Mesenchymal stem cell (in vitro differentiated cells and primary cell): ENCODE data around the gene SERPINB4.

Source experiments
- DNase-seq: peaks from one replicate; pipeline ENCODE4 v3.0.0-alpha.2; 2013
- H2AFZ ChIP-seq: one replicate; pipeline ENCODE4 v1.6.1; 2013; ENCODE audit warnings: low read depth, mild to moderate bottlenecking, control low read depth, inconsistent platforms, low read length, moderate library complexity
- H2AK5ac ChIP-seq: 2 replicates; pipeline ENCODE4 v1.6.1; 2013; ENCODE audit warnings: low read length, moderate library complexity, mild to moderate bottlenecking, inconsistent platforms; ENCODE audit not compliant: severe bottlenecking
- H2BK120ac ChIP-seq: one replicate; pipeline ENCODE4 v1.6.1; 2013; ENCODE audit warnings: low read depth, mild to moderate bottlenecking, inconsistent platforms, low read length, moderate library complexity
- H2BK12ac ChIP-seq, 2 experiments: one replicate each; pipeline ENCODE4 v1.6.1; 2013; ENCODE audit warnings: inconsistent platforms in 2 of 2, low read length in 2 of 2, mild to moderate bottlenecking in 2 of 2, moderate library complexity in 2 of 2, control low read depth in 1 of 2
- H2BK15ac ChIP-seq: one replicate; pipeline ENCODE4 v1.6.1; 2013; ENCODE audit warnings: mild to moderate bottlenecking, low read depth, inconsistent platforms; ENCODE audit not compliant: poor library complexity, severe bottlenecking
- H2BK5ac ChIP-seq: 2 replicates; pipeline ENCODE4 v1.6.1; 2013; ENCODE audit warnings: low read depth, mild to moderate bottlenecking, low read length, control low read depth, inconsistent platforms; ENCODE audit not compliant: poor library complexity, severe bottlenecking
- H3K14ac ChIP-seq, 2 experiments: one replicate each; pipeline ENCODE4 v1.6.1; 2013; ENCODE audit warnings: inconsistent platforms in 2 of 2, low read length in 2 of 2, control low read depth in 1 of 2, mild to moderate bottlenecking in 1 of 2, moderate library complexity in 1 of 2
- H3K18ac ChIP-seq, 2 experiments: one replicate each; pipeline ENCODE4 v1.6.1; 2013; ENCODE audit warnings: inconsistent platforms in 2 of 2, low read length in 2 of 2, control low read depth in 1 of 2, low read depth in 1 of 2, mild to moderate bottlenecking in 1 of 2
- H3K23ac ChIP-seq, 2 experiments: one replicate each; pipeline ENCODE4 v1.6.1; 2013; ENCODE audit warnings: inconsistent platforms in 2 of 2, low read length in 2 of 2, mild to moderate bottlenecking in 2 of 2, moderate library complexity in 2 of 2, control low read depth in 1 of 2
- H3K27ac ChIP-seq: 2 replicates; pipeline ENCODE4 v1.5.1; 2013; ENCODE audit warnings: mild to moderate bottlenecking, moderate library complexity, low read length, control low read depth, inconsistent platforms; ENCODE audit not compliant: poor library complexity, severe bottlenecking
- H3K27me3 ChIP-seq, 2 experiments: 2 replicates each; pipeline versions ENCODE4 v1.6.1 to v1.7.0; 2013; ENCODE audit warnings: low read length in 2 of 2, mild to moderate bottlenecking in 2 of 2, moderate library complexity in 2 of 2, control low read depth in 1 of 2, inconsistent platforms in 1 of 2; ENCODE audit not compliant: control insufficient read depth in 1 of 2, insufficient read depth in 1 of 2
- H3K36me3 ChIP-seq, 2 experiments: 2 replicates each; pipeline versions ENCODE4 v1.6.1 to v1.7.0; 2013; ENCODE audit warnings: low read length in 2 of 2, control low read depth in 1 of 2, inconsistent platforms in 1 of 2, low read depth in 1 of 2, mild to moderate bottlenecking in 1 of 2; ENCODE audit not compliant: insufficient read depth in 2 of 2, control insufficient read depth in 1 of 2
- H3K4ac ChIP-seq, 2 experiments: one replicate each; pipeline ENCODE4 v1.6.1; 2013; ENCODE audit warnings: inconsistent platforms in 2 of 2, low read length in 2 of 2, mild to moderate bottlenecking in 2 of 2, moderate library complexity in 2 of 2, control low read depth in 1 of 2, low read depth in 1 of 2
- H3K4me1 ChIP-seq: 2 replicates; pipeline ENCODE4 v1.6.1; 2013; ENCODE audit warnings: low read depth, low read length, control low read depth; ENCODE audit not compliant: control insufficient read depth, insufficient read depth
- H3K4me2 ChIP-seq: 2 replicates; pipeline ENCODE4 v1.6.1; 2013; ENCODE audit warnings: low read length, mild to moderate bottlenecking, inconsistent platforms; ENCODE audit not compliant: poor library complexity, severe bottlenecking
- H3K4me3 ChIP-seq, 2 experiments: 2 replicates each; pipeline versions ENCODE4 v1.5.1 to v1.7.0; 2013; ENCODE audit warnings: low read length in 2 of 2, mild to moderate bottlenecking in 2 of 2, control low read depth in 1 of 2, low read depth in 1 of 2; ENCODE audit not compliant: insufficient read depth in 1 of 2
- H3K79me1 ChIP-seq: replicated peaks from 2 replicates; pipeline ENCODE4 v1.6.1; 2013; ENCODE audit warnings: mild to moderate bottlenecking, control low read depth, low read length, inconsistent platforms; ENCODE audit not compliant: poor library complexity, severe bottlenecking
- H3K9ac ChIP-seq: 2 replicates; pipeline ENCODE4 v1.7.0; 2013; ENCODE audit warnings: mild to moderate bottlenecking, low read length, moderate library complexity
- H3K9me3 ChIP-seq: 2 replicates; pipeline ENCODE4 v1.7.0; 2013; ENCODE audit warnings: mild to moderate bottlenecking, low read length; ENCODE audit not compliant: control insufficient read depth
- H4K8ac ChIP-seq: one replicate; pipeline ENCODE4 v1.6.1; 2013; ENCODE audit warnings: inconsistent platforms, mild to moderate bottlenecking, low read length, moderate library complexity
- H4K91ac ChIP-seq: one replicate; pipeline ENCODE4 v1.6.1; 2013; ENCODE audit warnings: mild to moderate bottlenecking, low read length, inconsistent platforms
- WGBS: methylation state at CpG from one replicate; pipeline ENCODE4 v1.1.7; 2013; ENCODE audit warnings: mixed read lengths; 5-methylcytosine and 5-hydroxymethylcytosine counted together

Gene SERPINB4

GRCh38 chr18:63604791-63605567, 39.1 kb downstream of the SERPINB4 start:
- 64% methylated on average over 3 of the region's 4 CpGs for WGBS
- Histone ChIP-seq H3K27me3 (no peaks in the 10 kb centered on the region), H2BK12ac (no peak overlapping the region), H2AFZ (no peak overlapping the region), H3K4me1 (no peaks in the 10 kb centered on the region), H3K4me2 (no peak overlapping the region), H3K9ac (no peak overlapping the region), H3K4me3 (no peak overlapping the region), H3K18ac (no peak overlapping the region), H3K27ac (no peak overlapping the region), H3K4ac (no peak overlapping the region), H4K91ac (no peak overlapping the region), H2BK15ac (no peak overlapping the region), H2BK120ac (no peak overlapping the region), H2BK5ac (no peak overlapping the region), H3K23ac (no peak overlapping the region), H3K9me3 (no peaks in the 10 kb centered on the region), H2AK5ac (no peak overlapping the region), H3K79me1 (no peaks in the 10 kb centered on the region), H3K36me3 (no peaks in the 10 kb centered on the region), H3K14ac (no peak overlapping the region), H4K8ac (no peak overlapping the region)
- DNase-seq, result no peak

GRCh38 chr18:63603772-63604171, 40.3 kb downstream of the SERPINB4 start:
- no peak overlapping the region for H2BK12ac ChIP-seq
- no peak overlapping the region for H2BK5ac ChIP-seq
- no peak overlapping the region for H3K14ac ChIP-seq
- no peak overlapping the region for H4K8ac ChIP-seq
- WGBS, result no CpG with 5 or more reads among the region's 1 CpG
- H3K4me3 ChIP-seq, result no peak overlapping the region
- DNase-seq, result no peak
- no peak overlapping the region for H3K4me2 ChIP-seq
- H3K23ac ChIP-seq, result no peak overlapping the region
- H3K36me3 ChIP-seq, result no peaks in the 10 kb centered on the region
- H3K4me1 ChIP-seq, result no peaks in the 10 kb centered on the region
- H4K91ac ChIP-seq, result no peak overlapping the region
- no peak overlapping the region for H3K9ac ChIP-seq
- no peaks in the 10 kb centered on the region for H3K79me1 ChIP-seq
- no peak overlapping the region for H3K4ac ChIP-seq
- H3K18ac ChIP-seq, result no peak overlapping the region
- H3K27ac ChIP-seq, result no peak overlapping the region
- no peak overlapping the region for H2BK15ac ChIP-seq
- no peak overlapping the region for H2BK120ac ChIP-seq
- H2AK5ac ChIP-seq, result no peak overlapping the region
- H3K27me3 ChIP-seq, result no peaks in the 10 kb centered on the region
- H2AFZ ChIP-seq, result no peak overlapping the region
- no peaks in the 10 kb centered on the region for H3K9me3 ChIP-seq

GRCh38 chr18:63603355-63603754, 40.7 kb downstream of the SERPINB4 start:
- H3K18ac ChIP-seq, result no peak overlapping the region
- no peak overlapping the region for H3K14ac ChIP-seq
- no peak overlapping the region for H3K4me2 ChIP-seq
- H3K79me1 ChIP-seq, result no peaks in the 10 kb centered on the region
- no peak overlapping the region for H2BK15ac ChIP-seq
- no peak overlapping the region for H3K9ac ChIP-seq
- H3K36me3 ChIP-seq, result no peaks in the 10 kb centered on the region
- H2BK120ac ChIP-seq, result no peak overlapping the region
- no peak overlapping the region for H2BK12ac ChIP-seq
- H3K23ac ChIP-seq, result no peak overlapping the region
- no peaks in the 10 kb centered on the region for H3K9me3 ChIP-seq
- no peak for DNase-seq
- no peak overlapping the region for H4K8ac ChIP-seq
- H3K4ac ChIP-seq, result no peak overlapping the region
- no peaks in the 10 kb centered on the region for H3K4me1 ChIP-seq
- H3K27ac ChIP-seq, result no peak overlapping the region
- no peaks in the 10 kb centered on the region for H3K27me3 ChIP-seq
- no peak overlapping the region for H4K91ac ChIP-seq
- H2AK5ac ChIP-seq, result no peak overlapping the region
- no peak overlapping the region for H2AFZ ChIP-seq
- H3K4me3 ChIP-seq, result no peak overlapping the region
- H2BK5ac ChIP-seq, result no peak overlapping the region
- no CpG with 5 or more reads among the region's 1 CpG for WGBS

- H3K36me3 ChIP-seq, result no peaks in the 10 kb centered on the region
- no peak overlapping the region for H3K9ac ChIP-seq
- H4K91ac ChIP-seq, result no peak overlapping the region
- H3K27ac ChIP-seq, result no peak overlapping the region
- H3K79me1 ChIP-seq, result no peaks in the 10 kb centered on the region
- H3K9me3 ChIP-seq, result no peaks in the 10 kb centered on the region
- H3K27me3 ChIP-seq, result no peaks in the 10 kb centered on the region
- no peak overlapping the region for H2AFZ ChIP-seq
- H4K8ac ChIP-seq, result no peak overlapping the region
- H2BK15ac ChIP-seq, result no peak overlapping the region
- no peak overlapping the region for H2AK5ac ChIP-seq
- H3K18ac ChIP-seq, result no peak overlapping the region
- H2BK12ac ChIP-seq, result no peak overlapping the region
- H3K4ac ChIP-seq, result no peak overlapping the region
- no peak overlapping the region for H3K14ac ChIP-seq
- no peak overlapping the region for H3K4me2 ChIP-seq
- H3K4me1 ChIP-seq, result no peaks in the 10 kb centered on the region
- H3K4me3 ChIP-seq, result no peak overlapping the region
- H2BK120ac ChIP-seq, result no peak overlapping the region
- no peak for DNase-seq
- 76% methylated on average over 14 of the region's 14 CpGs for WGBS
- H2BK5ac ChIP-seq, result no peak overlapping the region
- H3K23ac ChIP-seq, result no peak overlapping the region
Observed at GRCh38 chr18:63596964-63597363, 47.1 kb downstream of the SERPINB4 start.
